ENCODE measurements around the gene FANCI.
A peak's percentile ranks its signal among the peaks of the same experiment; 100 is the strongest.

Gene FANCI

DNA sequence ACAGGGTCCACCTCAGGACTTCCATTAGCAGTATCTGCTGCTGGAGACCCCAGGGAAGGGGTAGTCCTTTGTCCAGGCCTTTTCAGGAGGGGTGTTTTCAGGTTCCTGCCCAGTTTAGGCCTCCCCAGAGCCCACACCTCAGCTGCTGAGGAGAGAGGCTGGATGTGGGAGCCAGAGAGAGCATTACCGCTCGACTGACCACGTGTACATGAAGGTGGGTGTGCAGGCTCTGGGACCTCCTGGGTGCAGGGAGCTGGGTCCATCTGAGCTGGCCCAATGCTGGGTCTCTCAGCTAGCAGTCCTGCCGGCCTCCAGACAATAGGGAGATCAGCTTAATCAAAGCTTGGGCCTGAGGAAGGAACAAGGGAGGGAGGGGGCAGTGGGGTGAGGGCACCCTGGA is 120.0 kb downstream of the FANCI start:
- DNase-seq (ENCODE audit: low read depth in 1 of 2, low spot score in 1 of 2), result no peak
- TF ChIP-seq JUND (IDR thresholded peaks at IDR 0.05; ENCODE audit: low read depth), result no peak
- in situ Hi-C loops (cut with HindIII; ENCODE audit: low pct_unique_long_range_greater_than_20kb, low sequenced_read_pairs), result no loop called here

DNA sequence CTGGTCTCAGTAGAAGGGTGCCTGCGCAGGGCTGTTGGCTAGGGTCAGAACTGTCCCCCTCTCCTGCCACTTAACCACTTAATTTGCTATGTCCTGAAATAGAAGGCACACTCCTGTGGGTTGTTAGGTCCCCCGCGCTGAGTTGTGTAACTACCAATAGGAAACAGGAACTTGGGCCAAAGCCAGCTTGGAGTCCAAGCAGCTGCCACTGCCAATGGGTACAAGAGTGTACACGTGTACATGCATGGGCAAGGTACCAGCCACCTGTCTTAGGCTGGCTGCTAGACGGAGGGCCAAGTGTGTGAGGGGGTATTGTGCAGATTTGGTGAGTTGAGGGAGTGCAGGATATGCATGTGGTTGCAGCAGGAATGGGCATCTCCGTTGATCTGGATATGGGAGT is 120.6 kb downstream of the FANCI start:
- no peak for DNase-seq (ENCODE audit: low read depth in 1 of 2, low spot score in 1 of 2)
- in situ Hi-C loops (cut with HindIII; ENCODE audit: low pct_unique_long_range_greater_than_20kb, low sequenced_read_pairs), result no loop called here

DNA sequence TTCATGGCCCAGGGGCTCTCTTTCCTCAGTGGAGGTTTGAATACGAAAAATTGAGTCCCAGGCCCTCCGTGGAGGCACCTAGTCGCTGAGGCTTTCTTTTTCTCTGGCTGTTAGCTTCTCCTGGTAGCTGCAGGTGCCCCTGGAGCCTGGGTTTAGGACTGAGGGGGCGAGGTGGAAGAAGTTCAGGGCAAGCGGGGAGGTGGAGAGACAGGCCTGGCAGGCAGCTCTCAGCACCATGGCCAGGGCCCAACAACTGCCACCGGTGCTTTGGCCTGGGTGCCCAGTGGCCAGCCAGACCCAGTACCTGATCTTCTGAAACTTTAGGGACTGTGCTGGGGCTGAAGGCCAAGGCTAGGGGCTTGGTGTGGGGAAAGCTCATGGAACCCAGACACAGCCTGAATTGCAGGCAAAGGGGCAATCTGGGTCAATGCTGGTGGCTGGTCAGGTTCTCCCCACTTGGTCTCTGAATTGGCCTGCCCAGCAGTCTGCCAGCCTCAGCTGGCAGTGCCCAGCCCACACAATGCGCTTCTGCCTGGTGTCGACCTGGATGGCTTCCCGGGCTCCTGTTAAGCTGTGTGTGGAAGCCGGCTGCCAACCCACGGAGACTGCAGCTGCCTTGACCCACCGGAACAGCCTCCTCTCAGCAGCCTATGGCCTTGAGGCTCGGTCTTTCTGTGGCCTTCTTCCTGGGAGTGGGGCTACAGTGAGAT is 121.1 kb downstream of the FANCI start:
- in situ Hi-C loops (cut with HindIII; ENCODE audit: low pct_unique_long_range_greater_than_20kb, low sequenced_read_pairs), result no loop called here
- no peak for TF ChIP-seq JUND (IDR thresholded peaks at IDR 0.05; ENCODE audit: low read depth)
- peak; percentile 45 to 77 for DNase-seq (ENCODE audit: low read depth in 1 of 2, low spot score in 1 of 2)

More for the DNA sequence above, 120.6 kb downstream of the FANCI start:
- TF ChIP-seq JUND (IDR thresholded peaks at IDR 0.05; ENCODE audit: low read depth), result no peak

DNA sequence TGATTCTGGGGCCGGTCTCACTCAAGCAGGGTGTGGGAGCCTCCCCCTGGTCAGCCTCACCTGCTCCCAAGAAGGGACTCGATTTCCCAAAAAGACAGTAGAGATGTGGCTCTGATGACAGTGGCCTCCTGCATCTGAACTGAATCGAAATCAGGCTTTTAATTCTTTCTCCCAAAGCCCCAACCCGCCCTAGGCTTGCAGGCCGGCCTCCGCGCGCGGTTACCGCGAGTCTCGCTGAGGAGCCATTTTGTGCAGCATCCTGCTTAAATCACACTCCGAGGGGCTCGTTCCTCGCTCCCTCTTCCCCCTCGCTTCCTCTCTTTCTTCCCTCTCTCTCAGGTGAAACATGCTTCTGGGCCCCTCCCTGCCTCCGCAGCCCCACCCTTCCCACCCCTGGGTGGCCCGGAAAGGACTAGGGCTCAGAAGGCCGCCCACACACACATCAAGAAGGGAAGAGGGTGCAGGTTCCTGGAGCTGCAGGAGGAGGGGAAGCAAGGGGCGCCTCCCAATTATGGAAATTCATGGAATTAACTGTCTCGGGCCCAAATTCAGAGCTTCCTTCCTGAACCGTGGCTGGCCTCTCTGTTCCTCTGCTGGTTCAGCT is 121.8 kb downstream of the FANCI start:
- no peak for DNase-seq (ENCODE audit: low read depth in 1 of 2, low spot score in 1 of 2)
- in situ Hi-C loops (cut with HindIII; ENCODE audit: low pct_unique_long_range_greater_than_20kb, low sequenced_read_pairs), result no loop called here
- TF ChIP-seq JUND (IDR thresholded peaks at IDR 0.05; ENCODE audit: low read depth), result no peak
